ENCODE measurements around the gene EME2.

Gene EME2

GRCh38 chr16:1778200-1779179 lies 5.9 kb downstream of the EME2 start:
- DNase-seq (ENCODE audit: low spot score), result no peak

GRCh38 chr16:1779234-1779701 lies 6.7 kb downstream of the EME2 start:
- DNase-seq (ENCODE audit: low spot score), result no peak

GRCh38 chr16:1779741-1780676 lies 7.4 kb downstream of the EME2 start:
- DNase-seq (ENCODE audit: low spot score), result no peak

- no peak for DNase-seq (ENCODE audit: low spot score)
Measured at GRCh38 chr16:1780677-1781072, 8.1 kb downstream of the EME2 start.

GRCh38 chr16:1781254-1781653 lies 8.6 kb downstream of the EME2 start:
- no peak for DNase-seq (ENCODE audit: low spot score)

- peak; percentile 65 for DNase-seq (ENCODE audit: low spot score)
Measured at GRCh38 chr16:1781758-1782407, 9.3 kb downstream of the EME2 start.

GRCh38 chr16:1782408-1783264 lies 10.0 kb downstream of the EME2 start, which contains the start of the genes NUBP2 and SPSB3:
NUBP2 (plus strand) TSS chr16:1782960; CDS start chr16:1783021, 61 bp downstream.
SPSB3 (minus strand) TSS chr16:1782571; CDS start chr16:1781483, 1,088 bp downstream.
- peak; percentile 99 for DNase-seq (ENCODE audit: low spot score)

GRCh38 chr16:1784977-1785845 lies 12.6 kb downstream of the EME2 start:
- no peak for DNase-seq (ENCODE audit: low spot score)

GRCh38 chr16:1785846-1786170 lies 13.2 kb downstream of the EME2 start:
- DNase-seq (ENCODE audit: low spot score), result no peak

GRCh38 chr16:1786242-1787055 lies 13.8 kb downstream of the EME2 start:
- DNase-seq (ENCODE audit: low spot score), result no peak

GRCh38 chr16:1787056-1787321 lies 14.4 kb downstream of the EME2 start:
- no peak for DNase-seq (ENCODE audit: low spot score)

GRCh38 chr16:1787322-1788094 lies 14.9 kb downstream of the EME2 start:
- no peak for DNase-seq (ENCODE audit: low spot score)

GRCh38 chr16:1788095-1788707 lies 15.6 kb downstream of the EME2 start:
- DNase-seq (ENCODE audit: low spot score), result no peak

GRCh38 chr16:1788708-1789100 lies 16.1 kb downstream of the EME2 start:
- no peak for DNase-seq (ENCODE audit: low spot score)

GRCh38 chr16:1789643-1790045 lies 17.0 kb downstream of the EME2 start:
- DNase-seq (ENCODE audit: low spot score), result no peak

- DNase-seq (ENCODE audit: low spot score), result no peak
Measured at GRCh38 chr16:1790261-1790610, 17.6 kb downstream of the EME2 start.

GRCh38 chr16:1790611-1791255 lies 18.1 kb downstream of the EME2 start:
- no peak for DNase-seq (ENCODE audit: low spot score)
